Keratinocyte (primary cell): ENCODE data around the gene PPP1R14B. TPM values are rescaled to one million over a fixed set of nuclear protein-coding genes. Genes with fewer than 3 reads are reported as not detected.
A peak's percentile ranks its signal among the peaks of the same experiment; 100 is the strongest.

Experiments
- DNase-seq: peaks from one replicate; pipeline ENCODE4 v3.0.0-alpha.2; 2011; ENCODE audit warnings: low read depth, missing footprints, low spot score
- FAIRE-seq: peaks from 2 replicates; lab custom pipeline; 2011; peaks lifted over from hg19 to GRCh38; lab: Jason Lieb, UNC
- H2AFZ ChIP-seq: 2 replicates; pipeline ENCODE4 v1.6.0; 2012; ENCODE audit warnings: low read length, control low read depth, inconsistent platforms; ENCODE audit not compliant: control insufficient read depth
- H3K27ac ChIP-seq: 2 replicates; pipeline ENCODE4 v1.5.1; 2011; ENCODE audit warnings: low read length; ENCODE audit not compliant: control insufficient read depth, insufficient read depth
- H3K27me3 ChIP-seq: 3 replicates; pipeline ENCODE4 v1.6.0; 2011; ENCODE audit warnings: low read length; ENCODE audit not compliant: control insufficient read depth, insufficient read depth; ENCODE audit errors: extremely low read depth
- H3K36me3 ChIP-seq, 2 experiments: 2 replicates in 1 of 2; 3 replicates in 1 of 2; pipeline ENCODE4 v1.5.1; 2011; ENCODE audit warnings: low read length in 2 of 2, mild to moderate bottlenecking in 1 of 2; ENCODE audit not compliant: control insufficient read depth in 2 of 2, insufficient read depth in 2 of 2; ENCODE audit errors: extremely low read depth in 1 of 2
- H3K4me1 ChIP-seq: 3 replicates; pipeline ENCODE4 v1.5.1; 2011; ENCODE audit warnings: low read length; ENCODE audit not compliant: control insufficient read depth, insufficient read depth; ENCODE audit errors: extremely low read depth
- H3K4me2 ChIP-seq: 3 replicates; pipeline ENCODE4 v1.6.0; 2011; ENCODE audit warnings: low read depth, low read length; ENCODE audit not compliant: control insufficient read depth, insufficient read depth; ENCODE audit errors: extremely low read depth
- H3K4me3 ChIP-seq, 3 experiments: fragments of 200-600 bp in 1 of 3; sonication (generic) in 1 of 3; 2 replicates in 2 of 3; 3 replicates in 1 of 3; pipeline ENCODE4 v1.5.1; 2011 to 2016; ENCODE audit warnings: low read length in 3 of 3, mild to moderate bottlenecking in 3 of 3, control low read depth in 2 of 3, inconsistent platforms in 1 of 3, low read depth in 1 of 3, mixed read lengths in 1 of 3, mixed run types in 1 of 3, moderate library complexity in 1 of 3; ENCODE audit not compliant: control insufficient read depth in 2 of 3, insufficient read depth in 2 of 3; ENCODE audit errors: extremely low read depth in 1 of 3
- H3K79me2 ChIP-seq: 2 replicates; pipeline ENCODE4 v1.6.0; 2012; ENCODE audit warnings: low read length; ENCODE audit not compliant: control insufficient read depth, insufficient read depth
- H3K9ac ChIP-seq: 3 replicates; pipeline ENCODE4 v1.6.0; 2011; ENCODE audit warnings: low read length; ENCODE audit not compliant: control insufficient read depth, insufficient read depth; ENCODE audit errors: extremely low read depth
- H3K9me1 ChIP-seq: 3 replicates; pipeline ENCODE4 v1.6.0; 2011; ENCODE audit warnings: low read length; ENCODE audit not compliant: control insufficient read depth, insufficient read depth; ENCODE audit errors: extremely low read depth
- H3K9me3 ChIP-seq: 2 replicates; pipeline ENCODE4 v1.5.1; 2012; ENCODE audit warnings: low read depth, low read length; ENCODE audit not compliant: control insufficient read depth
- H4K20me1 ChIP-seq: 3 replicates; pipeline ENCODE4 v1.6.0; 2011; ENCODE audit warnings: low read length; ENCODE audit not compliant: control insufficient read depth, insufficient read depth; ENCODE audit errors: extremely low read depth
- EZH2 ChIP-seq: IDR thresholded peaks from one replicate; pipeline ENCODE4 v1.6.1; 2012; ENCODE audit warnings: inconsistent platforms, mild to moderate bottlenecking, low read length, moderate library complexity
- dilution Hi-C: fragments of 300-500 bp; cut with MboI; formaldehyde crosslinking; loops from one replicate; pipeline ENCODE4 v1.7.0; 2020; ENCODE audit warnings: low sequenced_read_pairs; ENCODE audit not compliant: extremely low pct_ligation_motif_present
- polyA plus RNA-seq, 5 experiments: library from polyadenylated mRNA; depleted of rRNA in 3 of 5; stranded (reverse) in 3 of 5; stranded (forward) in 1 of 5; unstranded in 1 of 5; fragments of >200 nt; gene quantifications; 1 replicate in 1 of 5; 2 replicates in 3 of 5; 3 replicates in 1 of 5; pipeline versions ENCODE4 v1.2.1 to v1.2.3, GENCODE V29; 2011 to 2012; ENCODE audit warnings: missing spikeins in 2 of 5, low read depth in 1 of 5, low replicate concordance in 1 of 5
- TF ChIP-seq, protein P1 (sequence below), 3 experiments: IDR thresholded peaks in 1 of 3; conservative IDR thresholded peaks in 1 of 3; optimal IDR thresholded peaks in 1 of 3; 2 replicates in 2 of 3; 3 replicates in 1 of 3; pipeline versions ENCODE3 to v1.5.1; 2011; ENCODE audit warnings: low read length in 3 of 3, mild to moderate bottlenecking in 3 of 3, moderate library complexity in 2 of 3, control low read depth in 1 of 3, inconsistent platforms in 1 of 3; ENCODE audit not compliant: insufficient read depth in 2 of 3; ENCODE audit errors: extremely low read depth in 1 of 3

PPP1R14B gene
- polyA plus RNA-seq, 1 donor (not counting 4 experiments of a cell fraction or from before 2014, with no cell fraction given) = 208 TPM

DNA sequence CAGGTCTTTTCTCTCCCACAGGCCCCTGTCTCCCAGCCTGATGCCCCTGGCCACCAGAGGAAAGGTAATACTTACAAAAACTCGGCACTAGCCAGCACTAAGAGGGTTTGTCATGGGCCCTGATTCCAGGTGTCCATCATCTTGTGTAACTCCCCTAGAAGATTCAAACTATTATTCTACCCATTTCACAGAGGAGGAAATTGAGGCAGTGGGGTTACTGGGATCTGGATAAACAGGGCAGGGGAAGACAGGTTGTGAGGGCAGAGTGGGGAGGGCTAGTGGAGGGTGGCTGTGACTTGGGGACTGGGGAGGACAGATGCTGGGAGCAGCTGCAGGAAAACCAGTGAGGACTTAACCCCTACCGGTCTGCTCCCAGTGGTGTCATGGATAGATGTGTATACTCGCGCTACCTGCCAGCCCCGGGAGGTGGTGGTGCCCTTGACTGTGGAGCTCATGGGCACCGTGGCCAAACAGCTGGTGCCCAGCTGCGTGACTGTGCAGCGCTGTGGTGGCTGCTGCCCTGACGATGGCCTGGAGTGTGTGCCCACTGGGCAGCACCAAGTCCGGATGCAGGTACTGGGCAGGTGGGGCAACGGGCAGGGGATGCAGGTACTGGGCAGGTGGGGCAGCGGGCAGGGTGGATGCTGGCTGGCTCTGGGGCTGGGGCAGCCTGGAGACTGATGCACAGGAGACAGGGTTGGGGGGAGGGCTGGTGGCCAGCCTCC, 11.1 kb downstream of the PPP1R14B start:
- H3K27me3 ChIP-seq = no peaks in the 10 kb centered on the region
- H3K9me3 ChIP-seq = no peaks in the 10 kb centered on the region
- no peak overlapping the region for H2AFZ ChIP-seq
- H3K4me1 ChIP-seq = peaks cover 53% of the 10 kb centered on the region
- H3K4me3 ChIP-seq = peak overlapping the region; percentile 49 to 63 (median 57)
- H3K9me1 ChIP-seq = peaks cover 2% of the 10 kb centered on the region
- H3K27ac ChIP-seq = no peak overlapping the region
- dilution Hi-C loops = no loop called here
- H4K20me1 ChIP-seq = no peaks in the 10 kb centered on the region
- DNase-seq = no peak
- peaks cover 8 to 23% of the 10 kb centered on the region in 2 experiments for H3K36me3 ChIP-seq
- FAIRE-seq = no peak
- H3K9ac ChIP-seq = no peak overlapping the region
- no peaks in the 10 kb centered on the region for H3K79me2 ChIP-seq
- no peak for TF ChIP-seq EZH2
- TF ChIP-seq, protein P1, sequence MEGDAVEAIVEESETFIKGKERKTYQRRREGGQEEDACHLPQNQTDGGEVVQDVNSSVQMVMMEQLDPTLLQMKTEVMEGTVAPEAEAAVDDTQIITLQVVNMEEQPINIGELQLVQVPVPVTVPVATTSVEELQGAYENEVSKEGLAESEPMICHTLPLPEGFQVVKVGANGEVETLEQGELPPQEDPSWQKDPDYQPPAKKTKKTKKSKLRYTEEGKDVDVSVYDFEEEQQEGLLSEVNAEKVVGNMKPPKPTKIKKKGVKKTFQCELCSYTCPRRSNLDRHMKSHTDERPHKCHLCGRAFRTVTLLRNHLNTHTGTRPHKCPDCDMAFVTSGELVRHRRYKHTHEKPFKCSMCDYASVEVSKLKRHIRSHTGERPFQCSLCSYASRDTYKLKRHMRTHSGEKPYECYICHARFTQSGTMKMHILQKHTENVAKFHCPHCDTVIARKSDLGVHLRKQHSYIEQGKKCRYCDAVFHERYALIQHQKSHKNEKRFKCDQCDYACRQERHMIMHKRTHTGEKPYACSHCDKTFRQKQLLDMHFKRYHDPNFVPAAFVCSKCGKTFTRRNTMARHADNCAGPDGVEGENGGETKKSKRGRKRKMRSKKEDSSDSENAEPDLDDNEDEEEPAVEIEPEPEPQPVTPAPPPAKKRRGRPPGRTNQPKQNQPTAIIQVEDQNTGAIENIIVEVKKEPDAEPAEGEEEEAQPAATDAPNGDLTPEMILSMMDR (optimal IDR thresholded peaks at IDR 0.05 in 1 of 3, IDR thresholded peaks at IDR 0.05 in 1 of 3, conservative IDR thresholded peaks at IDR 0.05 in 1 of 3; ENCODE audit: extremely low read depth in 1 of 3, insufficient read depth in 2 of 3, low read length in 3 of 3) = no peak
- peak overlapping the region; percentile 82 for H3K4me2 ChIP-seq

DNA sequence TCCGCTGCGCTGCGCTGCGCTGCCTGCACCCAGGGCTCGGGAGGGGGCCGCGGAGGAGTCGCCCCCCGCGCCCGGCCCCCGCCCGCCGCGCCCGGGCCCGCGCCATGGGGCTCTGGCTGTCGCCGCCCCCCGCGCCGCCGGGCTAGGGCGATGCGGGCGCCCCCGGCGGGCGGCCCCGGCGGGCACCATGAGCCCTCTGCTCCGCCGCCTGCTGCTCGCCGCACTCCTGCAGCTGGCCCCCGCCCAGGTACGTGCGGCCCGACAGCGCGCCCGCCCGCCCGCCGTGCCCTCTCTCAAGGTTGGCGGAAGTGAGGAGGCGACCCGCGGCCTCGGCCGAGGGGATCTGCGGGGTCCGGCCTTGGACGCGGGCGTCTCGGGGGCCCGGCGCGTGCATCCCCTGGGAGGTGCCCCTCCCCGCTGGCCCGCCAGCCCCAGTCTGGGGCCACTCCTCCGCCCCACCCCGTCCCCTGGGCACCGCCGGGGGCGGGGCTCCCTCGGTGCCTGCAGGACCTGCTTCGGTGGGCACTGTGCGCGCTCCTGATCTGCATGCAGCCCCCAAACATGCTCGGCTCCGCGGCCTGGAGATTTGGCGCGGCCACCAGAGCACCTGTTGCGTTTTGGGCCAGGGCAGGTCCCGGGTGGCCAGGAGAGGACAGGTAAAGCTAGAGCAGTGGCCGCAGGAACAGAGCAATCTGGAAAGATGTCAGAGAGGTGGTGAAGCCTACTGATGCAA, 11.9 kb downstream of the PPP1R14B start:
- Histone ChIP-seq H3K27ac (no peak overlapping the region), H3K9me3 (no peaks in the 10 kb centered on the region), H3K9ac (peak overlapping the region; percentile 33), H3K4me3 (peak overlapping the region; percentile 49 to 63 (median 57)), H3K79me2 (no peaks in the 10 kb centered on the region), H3K4me2 (peak overlapping the region; percentile 82), H3K9me1 (peaks cover 2% of the 10 kb centered on the region), H3K27me3 (no peaks in the 10 kb centered on the region), H2AFZ (no peak overlapping the region), H3K36me3 (peaks cover 8 to 23% of the 10 kb centered on the region in 2 experiments), H3K4me1 (peaks cover 52% of the 10 kb centered on the region), H4K20me1 (no peaks in the 10 kb centered on the region)
- dilution Hi-C loops = no loop called here
- FAIRE-seq = no peak
- no peak for TF ChIP-seq EZH2
- no peak for DNase-seq
